HFF-Myc (cell line): ENCODE results near the gene RNU1-2.
A peak's percentile ranks its signal among the peaks of the same experiment; 100 is the strongest.
"Not testable (repeated sequence)": the region's sequence is repeated elsewhere in the genome, so short reads cannot be mapped to it uniquely, and the experiment has no call there.

Experiments used
- DNase-seq: peaks from one replicate; pipeline ENCODE4 v3.0.0-alpha.2; 2011; ENCODE audit warnings: low read depth; ENCODE audit errors: extremely low read depth
- H3K4me3 ChIP-seq: replicated peaks from 2 replicates; pipeline ENCODE4 v1.5.1; 2011; ENCODE audit warnings: low read depth, mild to moderate bottlenecking, control low read depth, low read length
- CTCF ChIP-seq: IDR thresholded peaks from 2 replicates; pipeline ENCODE4 v1.5.1; 2012; ENCODE audit warnings: mild to moderate bottlenecking, low read depth, low read length, control low read depth; ENCODE audit errors: missing control alignments

RNU1-2 gene

DNA sequence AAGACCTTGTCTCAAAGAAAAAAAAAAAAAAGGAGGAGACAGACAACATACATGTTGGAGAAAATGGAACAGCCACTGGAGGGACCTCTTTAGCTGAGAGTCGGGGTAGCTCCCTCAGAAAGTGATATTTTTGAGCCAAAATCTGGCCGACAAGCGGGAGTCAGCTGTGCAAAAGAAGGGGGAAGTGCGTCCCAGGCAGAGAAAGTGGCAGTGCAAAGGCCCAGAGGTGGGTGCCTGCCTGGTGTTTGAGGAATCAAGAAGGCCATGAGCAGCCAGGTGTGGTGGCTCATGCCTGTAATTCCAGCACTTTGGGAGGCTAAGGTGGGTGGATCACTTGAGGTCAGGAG lies 19.8 kb downstream of the RNU1-2 start:
- no peak for TF ChIP-seq CTCF
- DNase-seq: no peak
- no peak overlapping the region for H3K4me3 ChIP-seq

GRCh38 chr1:16916036-16916880 lies 20.5 kb downstream of the RNU1-2 start:
- not testable (repeated sequence) for H3K4me3 ChIP-seq, DNase-seq

GRCh38 chr1:16918371-16918770 lies 22.6 kb downstream of the RNU1-2 start:
- no peak for TF ChIP-seq CTCF
- H3K4me3 ChIP-seq: no peak overlapping the region
- no peak for DNase-seq

DNA sequence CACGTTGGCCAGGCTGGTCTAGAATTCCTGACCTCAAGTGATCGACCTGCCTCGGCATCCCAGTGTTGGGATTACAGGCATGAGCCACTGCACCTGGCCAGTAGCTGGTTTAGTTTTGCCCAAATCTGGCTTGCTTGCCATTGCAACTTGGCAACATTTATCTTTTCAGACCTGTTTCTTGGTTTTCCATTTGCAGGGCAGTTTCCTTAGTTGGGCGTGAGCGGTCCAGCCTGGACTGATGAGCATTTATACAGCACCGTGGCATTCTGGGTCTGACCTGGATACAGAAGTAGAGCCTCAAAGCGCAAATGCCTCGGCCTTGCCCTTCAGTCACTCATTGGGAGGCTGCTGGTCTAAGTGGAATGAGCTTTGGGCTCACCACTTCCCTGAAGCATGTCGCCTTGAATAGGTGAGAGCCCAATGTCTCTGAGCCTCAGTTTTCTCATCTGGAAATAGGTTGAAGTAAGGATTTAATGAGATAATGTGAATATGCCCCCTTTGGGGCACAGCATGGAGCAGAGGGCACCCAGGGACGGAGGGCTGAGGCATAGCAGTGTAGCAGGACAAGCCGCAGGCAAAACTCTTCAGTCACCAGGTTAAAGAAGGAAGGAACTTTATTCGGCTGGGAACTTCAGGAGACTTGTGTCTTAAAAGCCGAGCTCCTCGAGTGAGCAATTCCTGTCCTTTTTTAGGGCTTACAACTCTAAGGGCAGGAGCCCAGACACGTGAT lies 23.3 kb downstream of the RNU1-2 start:
- DNase-seq, H3K4me3 ChIP-seq: not testable (repeated sequence)

GRCh38 chr1:16920951-16921350 lies 25.2 kb downstream of the RNU1-2 start:
- no peak overlapping the region for H3K4me3 ChIP-seq
- TF ChIP-seq CTCF: no peak
- no peak for DNase-seq

GRCh38 chr1:16921391-16922185 lies 25.8 kb downstream of the RNU1-2 start, which contains the start of gene CROCC:
CROCC (plus strand) TSS chr1:16921931; CDS start chr1:16922019, 88 bp downstream.
- peak within 1 kb of the TSS; percentile 47 for H3K4me3 ChIP-seq
- DNase-seq: peak; percentile 73
- TF ChIP-seq CTCF: no peak

- TF ChIP-seq CTCF: no peak
- peak overlapping the region; percentile 47 for H3K4me3 ChIP-seq
- no peak for DNase-seq
Observed at GRCh38 chr1:16922466-16922865, 26.7 kb downstream of the RNU1-2 start.
